Measurements from ENCODE around the gene SMAD7.
A peak's percentile ranks its signal among the peaks of the same experiment; 100 is the strongest.

Gene SMAD7

GRCh38 chr18:48878471-48878870 lies 72.3 kb downstream of the SMAD7 start:
- H3K9me3 Mint-ChIP-seq = peaks cover 15% of the 10 kb centered on the region
- peak overlapping the region; percentile 3 for H3K27ac Mint-ChIP-seq
- peaks cover 8% of the 10 kb centered on the region for H3K27me3 Mint-ChIP-seq (ENCODE audit: low read depth, poor library complexity)
- peak overlapping the region; percentile 43 for H3K4me3 Mint-ChIP-seq
- H3K4me1 Mint-ChIP-seq = peaks cover 36% of the 10 kb centered on the region
- no peak for DNase-seq
- TF ChIP-seq, protein P1, sequence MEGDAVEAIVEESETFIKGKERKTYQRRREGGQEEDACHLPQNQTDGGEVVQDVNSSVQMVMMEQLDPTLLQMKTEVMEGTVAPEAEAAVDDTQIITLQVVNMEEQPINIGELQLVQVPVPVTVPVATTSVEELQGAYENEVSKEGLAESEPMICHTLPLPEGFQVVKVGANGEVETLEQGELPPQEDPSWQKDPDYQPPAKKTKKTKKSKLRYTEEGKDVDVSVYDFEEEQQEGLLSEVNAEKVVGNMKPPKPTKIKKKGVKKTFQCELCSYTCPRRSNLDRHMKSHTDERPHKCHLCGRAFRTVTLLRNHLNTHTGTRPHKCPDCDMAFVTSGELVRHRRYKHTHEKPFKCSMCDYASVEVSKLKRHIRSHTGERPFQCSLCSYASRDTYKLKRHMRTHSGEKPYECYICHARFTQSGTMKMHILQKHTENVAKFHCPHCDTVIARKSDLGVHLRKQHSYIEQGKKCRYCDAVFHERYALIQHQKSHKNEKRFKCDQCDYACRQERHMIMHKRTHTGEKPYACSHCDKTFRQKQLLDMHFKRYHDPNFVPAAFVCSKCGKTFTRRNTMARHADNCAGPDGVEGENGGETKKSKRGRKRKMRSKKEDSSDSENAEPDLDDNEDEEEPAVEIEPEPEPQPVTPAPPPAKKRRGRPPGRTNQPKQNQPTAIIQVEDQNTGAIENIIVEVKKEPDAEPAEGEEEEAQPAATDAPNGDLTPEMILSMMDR (IDR thresholded peaks at IDR 0.05) = no peak
- peaks cover 5% of the 10 kb centered on the region for H3K36me3 Mint-ChIP-seq (ENCODE audit: low read depth)

- Mint-ChIP-seq H3K27me3 (ENCODE audit: low read depth, poor library complexity) (peaks cover 8% of the 10 kb centered on the region), H3K9me3 (peaks cover 15% of the 10 kb centered on the region), H3K27ac (no peak overlapping the region), H3K4me1 (peaks cover 42% of the 10 kb centered on the region), H3K4me3 (no peak overlapping the region), H3K36me3 (ENCODE audit: low read depth) (peaks cover 5% of the 10 kb centered on the region)
- no peak for DNase-seq
- TF ChIP-seq, protein P1 (IDR thresholded peaks at IDR 0.05) = no peak
Measured at GRCh38 chr18:48877941-48878340, 72.8 kb downstream of the SMAD7 start.

DNA sequence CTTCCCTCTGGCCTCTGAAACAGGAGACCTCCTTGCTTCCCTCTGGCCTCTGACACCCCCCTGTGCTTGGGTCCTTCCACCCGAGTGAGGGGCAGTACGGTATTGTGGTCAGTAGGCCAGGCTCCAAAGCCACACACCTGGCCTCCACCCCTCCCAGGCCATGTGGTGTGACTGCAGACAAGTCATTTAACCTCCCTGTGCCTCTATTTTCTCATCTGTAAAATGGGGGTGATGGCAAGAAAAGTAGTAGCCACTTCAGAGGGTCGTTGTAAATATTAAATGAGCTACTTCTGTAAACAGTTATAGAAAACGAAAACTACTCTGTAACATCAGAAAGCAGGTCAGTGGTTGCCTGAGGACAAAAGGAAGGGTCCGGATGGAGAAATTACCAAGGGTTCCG lies 74.2 kb downstream of the SMAD7 start:
- H3K27me3 Mint-ChIP-seq (ENCODE audit: low read depth, poor library complexity) = peaks cover 8% of the 10 kb centered on the region
- H3K4me1 Mint-ChIP-seq = peaks cover 55% of the 10 kb centered on the region
- no peak for DNase-seq
- H3K4me3 Mint-ChIP-seq = no peak overlapping the region
- TF ChIP-seq, protein P1 (IDR thresholded peaks at IDR 0.05) = no peak
- peaks cover 15% of the 10 kb centered on the region for H3K9me3 Mint-ChIP-seq
- peaks cover 5% of the 10 kb centered on the region for H3K36me3 Mint-ChIP-seq (ENCODE audit: low read depth)
- H3K27ac Mint-ChIP-seq = peak overlapping the region; percentile 86

GRCh38 chr18:48875942-48876511 lies 74.7 kb downstream of the SMAD7 start:
- H3K27me3 Mint-ChIP-seq (ENCODE audit: low read depth, poor library complexity) = peaks cover 8% of the 10 kb centered on the region
- H3K4me1 Mint-ChIP-seq = peaks cover 58% of the 10 kb centered on the region
- H3K4me3 Mint-ChIP-seq = no peak overlapping the region
- TF ChIP-seq, protein P1 (IDR thresholded peaks at IDR 0.05) = peak; percentile 24
- peaks cover 10% of the 10 kb centered on the region for H3K9me3 Mint-ChIP-seq
- DNase-seq = peak; percentile 51
- H3K27ac Mint-ChIP-seq = peak overlapping the region; percentile 86
- peaks cover 2% of the 10 kb centered on the region for H3K36me3 Mint-ChIP-seq (ENCODE audit: low read depth)

GRCh38 chr18:48875314-48875941 lies 75.3 kb downstream of the SMAD7 start:
- no peak for DNase-seq
- Mint-ChIP-seq H3K27ac (no peak overlapping the region), H3K4me3 (no peak overlapping the region), H3K9me3 (peaks cover 4% of the 10 kb centered on the region), H3K27me3 (ENCODE audit: low read depth, poor library complexity) (peaks cover 8% of the 10 kb centered on the region), H3K36me3 (ENCODE audit: low read depth) (no peaks in the 10 kb centered on the region), H3K4me1 (peaks cover 58% of the 10 kb centered on the region)
- TF ChIP-seq, protein P1 (IDR thresholded peaks at IDR 0.05) = no peak

GRCh38 chr18:48874701-48875162 lies 76.0 kb downstream of the SMAD7 start:
- no peaks in the 10 kb centered on the region for H3K36me3 Mint-ChIP-seq (ENCODE audit: low read depth)
- no peak overlapping the region for H3K4me3 Mint-ChIP-seq
- peaks cover 58% of the 10 kb centered on the region for H3K4me1 Mint-ChIP-seq
- no peaks in the 10 kb centered on the region for H3K9me3 Mint-ChIP-seq
- peaks cover 5% of the 10 kb centered on the region for H3K27me3 Mint-ChIP-seq (ENCODE audit: low read depth, poor library complexity)
- no peak overlapping the region for H3K27ac Mint-ChIP-seq
- DNase-seq = no peak
- TF ChIP-seq, protein P1 (IDR thresholded peaks at IDR 0.05) = no peak
